Gastrocnemius medialis (tissue), 4 donors: ENCODE measurements around the gene SOWAHB. TPM values are rescaled to one million over a fixed set of nuclear protein-coding genes. Genes with fewer than 3 reads are reported as not detected.
A peak's percentile ranks its signal among the peaks of the same experiment; 100 is the strongest.

Experiments
- ATAC-seq, 2 donors: fragments of 150-250 bp; one replicate each; pipeline ENCODE4 v1.9.1; 2016
- DNase-seq, 2 donors: peaks; one replicate each; pipeline ENCODE4 v3.0.0-alpha.2; 2019
- H3K27ac ChIP-seq, 4 donors: fragments of 200-600 bp; sonication (generic); 1 replicate in 1 of 4; 2 replicates in 3 of 4; pipeline ENCODE4 v1.5.1; 2016 to 2018; ENCODE audit warnings: mild to moderate bottlenecking in 2 of 4, moderate library complexity in 1 of 4
- H3K27me3 ChIP-seq, 3 donors: fragments of 200-600 bp; sonication (generic) in 2 of 3; 1 replicate in 1 of 3; 2 replicates in 2 of 3; pipeline versions ENCODE4 v1.5.1 to v1.6.0; 2016 to 2019; ENCODE audit warnings: mild to moderate bottlenecking in 1 of 3, moderate library complexity in 1 of 3
- H3K36me3 ChIP-seq, 2 donors: fragments of 200-600 bp; sonication (generic) in 1 of 2; one replicate each; pipeline ENCODE4 v1.5.1; 2017 to 2018
- H3K4me1 ChIP-seq, 2 donors: fragments of 200-600 bp; sonication (generic) in 1 of 2; one replicate each; pipeline ENCODE4 v1.5.1; 2016 to 2017; ENCODE audit warnings: mild to moderate bottlenecking in 2 of 2
- H3K4me3 ChIP-seq, 4 donors: fragments of 200-600 bp; sonication (generic) in 3 of 4; 1 replicate in 1 of 4; 2 replicates in 3 of 4; pipeline ENCODE4 v1.5.1; 2016 to 2019; ENCODE audit warnings: mild to moderate bottlenecking in 2 of 4
- H3K9me3 ChIP-seq, 3 donors: fragments of 200-600 bp; sonication (generic) in 2 of 3; 1 replicate in 1 of 3; 2 replicates in 2 of 3; pipeline ENCODE4 v1.5.1; 2016 to 2019
- POLR2A ChIP-seq, 2 donors: fragments of 450-650 bp; IDR thresholded peaks; one replicate each; pipeline ENCODE4 v1.6.1; 2017; ENCODE audit warnings: antibody characterized with exemption in 2 of 2, mild to moderate bottlenecking in 2 of 2, moderate library complexity in 2 of 2
- in situ Hi-C, 4 donors: fragments of 200-750 bp; cut with MboI; loops; one replicate each; pipeline versions ENCODE4 v1.15.0 to v1.8.0; 2017; ENCODE audit warnings: low sequenced_read_pairs in 4 of 4
- intact Hi-C: fragments of 100-400 bp; cut with DNase I; formaldehyde crosslinking; loops from one replicate; pipeline ENCODE4 v1.15.1; 2023; ENCODE audit warnings: low total_unique reads
- total RNA-seq, 4 donors: library from RNA; depleted of rRNA; stranded (reverse); fragments of >200 nt; gene quantifications; one replicate each; pipeline versions ENCODE4 v1.1.0 to v1.2.3, GENCODE V29; 2016
- TF ChIP-seq, protein P1 (sequence below), 5 experiments: fragments of 450-650 bp in 3 of 5; fragments of 200-600 bp in 2 of 5; sonication (generic) in 2 of 5; IDR thresholded peaks in 4 of 5; conservative IDR thresholded peaks in 1 of 5; 1 replicate in 4 of 5; 2 replicates in 1 of 5; pipeline ENCODE4 v1.5.1; 2016 to 2019; ENCODE audit warnings: antibody characterized with exemption in 5 of 5, mild to moderate bottlenecking in 3 of 5, moderate library complexity in 3 of 5

The SOWAHB gene, protein sequence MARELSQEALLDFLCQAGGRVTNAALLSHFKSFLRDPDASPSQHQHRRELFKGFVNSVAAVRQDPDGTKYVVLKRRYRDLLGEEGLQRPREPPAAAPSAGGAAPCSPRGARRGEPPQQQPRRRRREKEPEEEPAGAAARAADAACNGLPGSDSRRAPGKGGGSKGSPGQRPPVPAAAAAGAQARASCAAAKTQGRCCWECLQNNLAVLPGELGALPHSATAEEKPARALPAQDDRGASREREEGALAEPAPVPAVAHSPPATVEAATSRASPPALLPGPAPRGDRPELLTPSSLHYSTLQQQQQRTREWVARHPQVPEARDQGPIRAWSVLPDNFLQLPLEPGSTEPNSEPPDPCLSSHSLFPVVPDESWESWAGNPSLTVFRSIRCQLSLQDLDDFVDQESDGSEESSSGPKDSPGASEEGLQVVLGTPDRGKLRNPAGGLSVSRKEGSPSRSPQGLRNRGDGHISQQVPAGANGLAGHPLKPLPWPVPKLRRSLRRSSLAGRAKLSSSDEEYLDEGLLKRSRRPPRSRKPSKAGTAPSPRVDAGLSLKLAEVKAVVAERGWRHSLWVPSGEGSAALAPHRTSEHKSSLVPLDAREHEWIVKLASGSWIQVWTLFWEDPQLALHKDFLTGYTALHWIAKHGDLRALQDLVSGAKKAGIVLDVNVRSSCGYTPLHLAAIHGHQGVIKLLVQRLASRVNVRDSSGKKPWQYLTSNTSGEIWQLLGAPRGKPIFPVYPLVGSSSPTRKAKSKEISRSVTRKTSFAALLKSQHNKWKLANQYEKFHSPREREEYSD
- under 1 TPM in 1 of 4 donors, not detected in 3; 0.12 TPM for total RNA-seq

GRCh38 chr4:76897536-76898384, at the start of gene SOWAHB:
SOWAHB (minus strand) TSS chr4:76898144; CDS start chr4:76897849, 295 bp downstream.
- ATAC-seq (no peak), DNase-seq (no peak)
- H3K27me3 ChIP-seq, result peaks cover 35 to 58% (median 36%) of the 10 kb centered on the region in 3 donors
- in situ Hi-C loops, result no loop called here
- H3K4me1 ChIP-seq, result peaks cover 0 to 9% of the 10 kb centered on the region in 2 donors
- H3K4me3 ChIP-seq, result peak within 1 kb of the TSS; percentile 40 to 50 (median 48)
- TF ChIP-seq POLR2A (IDR thresholded peaks at IDR 0.05), result no peak
- TF ChIP-seq, protein P1, sequence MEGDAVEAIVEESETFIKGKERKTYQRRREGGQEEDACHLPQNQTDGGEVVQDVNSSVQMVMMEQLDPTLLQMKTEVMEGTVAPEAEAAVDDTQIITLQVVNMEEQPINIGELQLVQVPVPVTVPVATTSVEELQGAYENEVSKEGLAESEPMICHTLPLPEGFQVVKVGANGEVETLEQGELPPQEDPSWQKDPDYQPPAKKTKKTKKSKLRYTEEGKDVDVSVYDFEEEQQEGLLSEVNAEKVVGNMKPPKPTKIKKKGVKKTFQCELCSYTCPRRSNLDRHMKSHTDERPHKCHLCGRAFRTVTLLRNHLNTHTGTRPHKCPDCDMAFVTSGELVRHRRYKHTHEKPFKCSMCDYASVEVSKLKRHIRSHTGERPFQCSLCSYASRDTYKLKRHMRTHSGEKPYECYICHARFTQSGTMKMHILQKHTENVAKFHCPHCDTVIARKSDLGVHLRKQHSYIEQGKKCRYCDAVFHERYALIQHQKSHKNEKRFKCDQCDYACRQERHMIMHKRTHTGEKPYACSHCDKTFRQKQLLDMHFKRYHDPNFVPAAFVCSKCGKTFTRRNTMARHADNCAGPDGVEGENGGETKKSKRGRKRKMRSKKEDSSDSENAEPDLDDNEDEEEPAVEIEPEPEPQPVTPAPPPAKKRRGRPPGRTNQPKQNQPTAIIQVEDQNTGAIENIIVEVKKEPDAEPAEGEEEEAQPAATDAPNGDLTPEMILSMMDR (IDR thresholded peaks at IDR 0.05 in 4 of 5, conservative IDR thresholded peaks at IDR 0.05 in 1 of 5), result no peak
- H3K36me3 ChIP-seq, result no peaks in the 10 kb centered on the region
- H3K9me3 ChIP-seq, result no peaks in the 10 kb centered on the region
- H3K27ac ChIP-seq, result no peak within 1 kb of the TSS
- intact Hi-C loops, result no loop called here

GRCh38 chr4:76947369-76947768, 49.4 kb upstream of the SOWAHB start:
- no peak overlapping the region for H3K27ac ChIP-seq
- peaks cover 17 to 26% of the 10 kb centered on the region in 2 donors for H3K4me1 ChIP-seq
- in situ Hi-C loops (no loop called here), intact Hi-C loops (loop anchor here (5.0 to 10.0 kb wide), 3 partner anchors 210 to 873 kb away; partner anchors contain the start of genes ART3 and CCNG2)
- no peak overlapping the region for H3K4me3 ChIP-seq
- no peaks in the 10 kb centered on the region for H3K36me3 ChIP-seq
- DNase-seq (peak in 1 of 2 donors; percentile 21), ATAC-seq (no peak)
- no peaks in the 10 kb centered on the region for H3K9me3 ChIP-seq
- TF ChIP-seq POLR2A (IDR thresholded peaks at IDR 0.05), result no peak
- H3K27me3 ChIP-seq, result no peaks in the 10 kb centered on the region

DNA sequence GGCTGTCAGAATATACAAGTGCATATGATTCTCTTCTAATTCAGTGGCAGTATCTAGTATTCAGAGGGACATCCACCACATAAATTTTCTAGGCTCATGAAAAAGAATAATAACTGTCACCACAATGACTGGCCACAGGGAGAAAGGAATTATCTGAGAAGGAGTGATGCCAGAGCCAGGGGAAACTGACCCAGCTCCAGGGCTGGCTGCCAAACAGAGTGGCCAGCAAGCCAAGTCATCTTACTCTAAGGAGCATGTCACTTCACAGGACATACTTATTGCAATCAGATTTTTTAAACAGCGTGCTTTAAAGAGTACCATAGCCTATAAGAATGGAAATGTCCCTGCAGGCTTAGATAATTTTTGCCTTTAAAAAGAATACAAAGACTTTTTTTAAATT, 45.8 kb upstream of the SOWAHB start:
- Histone ChIP-seq H3K27me3 (no peaks in the 10 kb centered on the region), H3K4me1 (peaks cover 4 to 15% of the 10 kb centered on the region in 2 donors), H3K27ac (no peak overlapping the region), H3K9me3 (no peaks in the 10 kb centered on the region), H3K4me3 (no peak overlapping the region), H3K36me3 (no peaks in the 10 kb centered on the region)
- DNase-seq (peak in 1 of 2 donors; percentile 45), ATAC-seq (peak in 1 of 2 donors; percentile 36)
- in situ Hi-C loops, result no loop called here
- TF ChIP-seq, protein P1 (IDR thresholded peaks at IDR 0.05 in 4 of 5, conservative IDR thresholded peaks at IDR 0.05 in 1 of 5), result no peak
- TF ChIP-seq POLR2A (IDR thresholded peaks at IDR 0.05), result no peak
- intact Hi-C loops, result loop anchor here (10.0 kb wide), 2 partner anchors 749 to 869 kb away; partner anchors contain the start of gene ART3

GRCh38 chr4:76943129-76943620, 45.2 kb upstream of the SOWAHB start:
- H3K4me3 ChIP-seq, result no peak overlapping the region
- ATAC-seq, result no peak

More at GRCh38 chr4:76943129-76943620, 45.2 kb upstream of the SOWAHB start:
- TF ChIP-seq POLR2A (IDR thresholded peaks at IDR 0.05), result no peak
- TF ChIP-seq, protein P1 (IDR thresholded peaks at IDR 0.05 in 4 of 5, conservative IDR thresholded peaks at IDR 0.05 in 1 of 5), result no peak
- intact Hi-C loops (loop anchor here (10.0 kb wide), 2 partner anchors 748 to 868 kb away; partner anchors contain the start of gene ART3), in situ Hi-C loops (no loop called here)
- no peak overlapping the region for H3K27ac ChIP-seq
- DNase-seq, result no peak
- H3K4me1 ChIP-seq, result peaks cover 4 to 12% of the 10 kb centered on the region in 2 donors
- no peaks in the 10 kb centered on the region for H3K9me3 ChIP-seq
- H3K36me3 ChIP-seq, result no peaks in the 10 kb centered on the region
- no peaks in the 10 kb centered on the region for H3K27me3 ChIP-seq
